HepG2 (cell line): ENCODE data around the gene DMPK. TPM values are rescaled to one million over a fixed set of nuclear protein-coding genes. Genes with fewer than 3 reads are reported as not detected.

Experiments
- DR1 ChIP-seq: sonication (generic); formaldehyde crosslinking; IDR thresholded peaks from 2 replicates; pipeline ENCODE4 v1.8.0; 2021; ENCODE audit warnings: mild to moderate bottlenecking, missing genetic modification reagents, inconsistent platforms
- KLF13 ChIP-seq: sonication (generic); formaldehyde crosslinking; IDR thresholded peaks from 2 replicates; pipeline ENCODE4 v1.4.0; 2020; ENCODE audit warnings: mild to moderate bottlenecking, missing genetic modification reagents
- MXI1 ChIP-seq: IDR thresholded peaks from 3 replicates; pipeline ENCODE4 v1.6.1; 2012; ENCODE audit warnings: low read depth, low read length, inconsistent platforms, borderline replicate concordance
- SRSF1 ChIP-seq: fragments of 200-400 bp; formaldehyde crosslinking; optimal IDR thresholded peaks from 2 replicates; pipeline ENCODE3; 2017; ENCODE audit warnings: mild to moderate bottlenecking, low read depth, low read length, moderate library complexity
- SYNCRIP ChIP-seq: fragments of 200-400 bp; formaldehyde crosslinking; IDR thresholded peaks from 2 replicates; pipeline ENCODE4 v1.6.1; 2018; ENCODE audit warnings: mild to moderate bottlenecking, low read depth, low read length; ENCODE audit not compliant: insufficient read depth
- ZNF276 ChIP-seq: sonication (generic); formaldehyde crosslinking; IDR thresholded peaks from 2 replicates; pipeline ENCODE4 v1.4.0; 2020; ENCODE audit warnings: mild to moderate bottlenecking, low read depth, missing genetic modification reagents
- ZNF333 ChIP-seq: sonication (generic); formaldehyde crosslinking; IDR thresholded peaks from 2 replicates; pipeline ENCODE4 v1.4.0; 2020; ENCODE audit warnings: mild to moderate bottlenecking, missing genetic modification reagents, borderline replicate concordance
- ZNF652 ChIP-seq: IDR thresholded peaks from 2 replicates; pipeline ENCODE4 v1.6.1; 2016; ENCODE audit warnings: low read depth, borderline replicate concordance
- ZUFSP ChIP-seq: sonication (generic); formaldehyde crosslinking; IDR thresholded peaks from 2 replicates; pipeline ENCODE4 v1.9.0; 2021; ENCODE audit warnings: missing genetic modification reagents, mild to moderate bottlenecking, borderline replicate concordance
- polyA plus RNA-seq, 8 experiments: library from polyadenylated mRNA; depleted of rRNA in 3 of 8; stranded (reverse) in 7 of 8; unstranded in 1 of 8; fragments of >200 nt; fragmentation: Illumina TruSeq in 4 of 8; extraction: Trizol in 4 of 8; gene quantifications; 2 replicates each; pipeline versions ENCODE4 v1.2.1 to v1.2.3, GENCODE V29; 2011 to 2016; ENCODE audit warnings: low read depth in 4 of 8, missing spikeins in 1 of 8, mixed read lengths in 1 of 8; ENCODE audit not compliant: insufficient read depth in 1 of 8
- total RNA-seq, 5 experiments: library from RNA; depleted of rRNA; stranded (reverse); fragments of >200 nt; fragmentation: Illumina TruSeq; extraction: Trizol; gene quantifications; 2 replicates each; pipeline ENCODE4 v1.2.3, GENCODE V29; 2016; ENCODE audit warnings: low read depth in 1 of 5
- TF ChIP-seq, protein P1 (sequence below): sonication (generic); formaldehyde crosslinking; IDR thresholded peaks from 2 replicates; pipeline ENCODE4 v1.4.0; 2020; ENCODE audit warnings: mild to moderate bottlenecking, missing genetic modification reagents
- TF ChIP-seq, protein P2 (sequence below), 2 experiments: sonication (generic) in 1 of 2; formaldehyde crosslinking in 1 of 2; IDR thresholded peaks; 2 replicates each; pipeline versions ENCODE4 v1.5.1 to v1.6.1; 2011 to 2020; ENCODE audit warnings: borderline replicate concordance in 1 of 2, low read depth in 1 of 2, low read length in 1 of 2, mild to moderate bottlenecking in 1 of 2, missing genetic modification reagents in 1 of 2, moderate library complexity in 1 of 2
- TF ChIP-seq, protein P3 (sequence below): sonication (generic); formaldehyde crosslinking; IDR thresholded peaks from 2 replicates; pipeline ENCODE4 v1.8.0; 2022; ENCODE audit warnings: mild to moderate bottlenecking, missing genetic modification reagents, moderate library complexity

The DMPK gene
- total and polyA plus RNA-seq, 2 of the 13 experiments (the other 11 are each of a cell fraction or from before 2014, with no cell fraction given) = 5.3 to 8.8 TPM

- TF ChIP-seq, protein P1, sequence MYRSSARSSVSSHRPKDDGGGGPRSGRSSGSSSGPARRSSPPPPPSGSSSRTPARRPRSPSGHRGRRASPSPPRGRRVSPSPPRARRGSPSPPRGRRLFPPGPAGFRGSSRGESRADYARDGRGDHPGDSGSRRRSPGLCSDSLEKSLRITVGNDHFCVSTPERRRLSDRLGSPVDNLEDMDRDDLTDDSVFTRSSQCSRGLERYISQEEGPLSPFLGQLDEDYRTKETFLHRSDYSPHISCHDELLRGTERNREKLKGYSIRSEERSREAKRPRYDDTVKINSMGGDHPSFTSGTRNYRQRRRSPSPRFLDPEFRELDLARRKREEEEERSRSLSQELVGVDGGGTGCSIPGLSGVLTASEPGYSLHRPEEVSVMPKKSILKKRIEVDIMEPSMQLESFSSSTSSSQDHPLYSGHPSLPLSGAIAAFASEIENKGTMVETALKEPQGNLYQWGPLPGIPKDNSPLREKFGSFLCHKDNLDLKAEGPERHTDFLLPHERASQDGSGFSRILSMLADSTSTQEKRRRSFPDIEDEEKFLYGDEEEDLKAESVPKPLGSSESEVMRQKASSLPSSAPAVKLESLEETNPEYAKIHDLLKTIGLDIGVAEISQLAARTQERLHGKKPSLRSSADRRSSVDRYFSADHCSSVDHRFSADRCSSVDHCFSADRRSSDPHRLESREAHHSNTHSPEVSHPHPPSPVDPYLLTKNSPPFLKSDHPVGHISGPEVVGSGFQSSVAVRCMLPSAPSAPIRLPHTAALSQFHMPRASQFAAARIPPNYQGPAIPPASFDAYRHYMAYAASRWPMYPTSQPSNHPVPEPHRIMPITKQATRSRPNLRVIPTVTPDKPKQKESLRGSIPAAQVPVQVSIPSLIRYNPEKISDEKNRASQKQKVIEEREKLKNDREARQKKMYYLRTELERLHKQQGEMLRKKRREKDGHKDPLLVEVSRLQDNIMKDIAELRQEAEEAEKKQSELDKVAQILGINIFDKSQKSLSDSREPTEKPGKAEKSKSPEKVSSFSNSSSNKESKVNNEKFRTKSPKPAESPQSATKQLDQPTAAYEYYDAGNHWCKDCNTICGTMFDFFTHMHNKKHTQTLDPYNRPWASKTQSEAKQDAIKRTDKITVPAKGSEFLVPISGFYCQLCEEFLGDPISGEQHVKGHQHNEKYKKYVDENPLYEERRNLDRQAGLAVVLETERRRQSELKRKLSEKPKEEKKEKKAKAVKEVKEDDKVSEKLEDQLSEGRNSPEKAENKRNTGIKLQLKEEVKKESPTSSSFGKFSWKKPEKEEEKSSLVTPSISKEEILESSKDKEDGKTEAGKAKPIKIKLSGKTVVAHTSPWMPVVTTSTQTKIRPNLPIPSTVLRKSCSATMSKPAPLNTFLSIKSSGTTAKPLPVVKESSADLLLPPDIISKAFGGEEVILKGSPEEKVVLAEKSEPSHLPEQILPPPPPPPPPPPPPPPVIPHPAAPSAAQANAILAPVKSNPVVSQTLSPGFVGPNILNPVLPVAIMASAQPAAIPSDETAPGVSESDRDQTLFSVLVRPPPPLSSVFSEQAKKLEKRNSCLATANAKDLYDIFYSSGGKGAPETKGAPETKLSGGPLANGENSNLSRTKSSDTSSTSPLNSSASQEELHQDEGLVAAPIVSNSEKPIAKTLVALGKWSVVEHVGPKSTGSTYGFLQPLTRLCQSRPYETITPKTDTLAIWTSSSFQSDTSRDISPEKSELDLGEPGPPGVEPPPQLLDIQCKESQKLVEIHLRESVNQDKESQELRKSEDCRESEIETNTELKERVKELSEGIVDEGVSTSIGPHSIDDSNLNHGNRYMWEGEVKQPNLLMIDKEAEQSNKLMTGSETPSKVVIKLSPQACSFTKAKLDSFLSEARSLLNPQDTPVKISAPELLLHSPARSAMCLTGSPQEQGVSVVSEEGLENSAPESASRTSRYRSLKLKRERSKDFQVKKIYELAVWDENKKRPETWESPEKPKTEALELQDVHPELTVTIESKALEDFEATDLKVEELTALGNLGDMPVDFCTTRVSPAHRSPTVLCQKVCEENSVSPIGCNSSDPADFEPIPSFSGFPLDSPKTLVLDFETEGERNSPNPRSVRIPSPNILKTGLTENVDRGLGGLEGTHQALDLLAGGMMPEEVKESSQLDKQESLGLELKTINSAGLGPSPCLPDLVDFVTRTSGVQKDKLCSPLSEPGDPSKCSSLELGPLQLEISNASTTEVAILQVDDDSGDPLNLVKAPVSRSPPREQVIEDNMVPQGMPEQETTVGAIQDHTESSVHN (CRISPR knock-in tag) = no peak
- TF ChIP-seq, protein P2, sequence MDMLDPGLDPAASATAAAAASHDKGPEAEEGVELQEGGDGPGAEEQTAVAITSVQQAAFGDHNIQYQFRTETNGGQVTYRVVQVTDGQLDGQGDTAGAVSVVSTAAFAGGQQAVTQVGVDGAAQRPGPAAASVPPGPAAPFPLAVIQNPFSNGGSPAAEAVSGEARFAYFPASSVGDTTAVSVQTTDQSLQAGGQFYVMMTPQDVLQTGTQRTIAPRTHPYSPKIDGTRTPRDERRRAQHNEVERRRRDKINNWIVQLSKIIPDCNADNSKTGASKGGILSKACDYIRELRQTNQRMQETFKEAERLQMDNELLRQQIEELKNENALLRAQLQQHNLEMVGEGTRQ (IDR thresholded peaks at IDR 0.05; ENCODE audit: low read depth, low read length) = no peak
- TF ChIP-seq, protein P2 (CRISPR knock-in tag; IDR thresholded peaks at IDR 0.05; ENCODE audit: borderline replicate concordance) = no peak
- TF ChIP-seq MXI1 = peak; percentile 98
- no peak for TF ChIP-seq DR1
- TF ChIP-seq ZNF276 (CRISPR knock-in tag) = no peak
- TF ChIP-seq SRSF1 = no peak
- TF ChIP-seq KLF13 (CRISPR knock-in tag) = no peak
- TF ChIP-seq ZUFSP (CRISPR knock-in tag) = no peak
- TF ChIP-seq ZNF652 (CRISPR knock-in tag) = no peak
- TF ChIP-seq ZNF333 (CRISPR knock-in tag) = no peak
- no peak for TF ChIP-seq SYNCRIP
- TF ChIP-seq, protein P3, sequence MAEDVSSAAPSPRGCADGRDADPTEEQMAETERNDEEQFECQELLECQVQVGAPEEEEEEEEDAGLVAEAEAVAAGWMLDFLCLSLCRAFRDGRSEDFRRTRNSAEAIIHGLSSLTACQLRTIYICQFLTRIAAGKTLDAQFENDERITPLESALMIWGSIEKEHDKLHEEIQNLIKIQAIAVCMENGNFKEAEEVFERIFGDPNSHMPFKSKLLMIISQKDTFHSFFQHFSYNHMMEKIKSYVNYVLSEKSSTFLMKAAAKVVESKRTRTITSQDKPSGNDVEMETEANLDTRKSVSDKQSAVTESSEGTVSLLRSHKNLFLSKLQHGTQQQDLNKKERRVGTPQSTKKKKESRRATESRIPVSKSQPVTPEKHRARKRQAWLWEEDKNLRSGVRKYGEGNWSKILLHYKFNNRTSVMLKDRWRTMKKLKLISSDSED (CRISPR knock-in tag) = no peak
These were observed 10.3 kb upstream of the DMPK start, which contains the start of gene DMWD (continued) for GRCh38 chr19:45792470-45793177.
